ENCODE measurements around the gene LINC01488. TPM values are rescaled to one million over a fixed set of nuclear protein-coding genes. Genes with fewer than 3 reads are reported as not detected.

LINC01488 gene
- total RNA-seq, 2 experiments from 2014 or later = not detected

- no peak overlapping the region for H3K4me3 ChIP-seq (ENCODE audit: low read length)
- POLR2A ChIA-PET = no interaction called here
- H3K27me3 Mint-ChIP-seq = peaks cover 8% of the 10 kb centered on the region
- H3K9me3 Mint-ChIP-seq = peaks cover 2% of the 10 kb centered on the region
- H3K27ac ChIP-seq (ENCODE audit: low read depth in 1 of 2, low read length in 2 of 2) = no peak overlapping the region
- intact Hi-C loops (cut with DNase I, micrococcal nuclease) = no loop called here
- no peak overlapping the region for H3K4me3 Mint-ChIP-seq
- TF ChIP-seq CTCF (IDR thresholded peaks at IDR 0.05) = no peak
- H3K36me3 ChIP-seq (ENCODE audit: insufficient read depth, low read length) = no peaks in the 10 kb centered on the region
- peaks cover 14 to 26% of the 10 kb centered on the region in 2 experiments for H3K9me3 ChIP-seq (ENCODE audit: control insufficient read depth in 1 of 2, insufficient read depth in 1 of 2, low read length in 2 of 2)
- no peaks in the 10 kb centered on the region for H3K4me1 Mint-ChIP-seq (ENCODE audit: low read depth)
- H3K27ac Mint-ChIP-seq = no peak overlapping the region
- CTCF ChIA-PET = no interaction called here
- no peaks in the 10 kb centered on the region for H3K4me1 ChIP-seq (ENCODE audit: insufficient read depth, low read length)
- no peak for DNase-seq
- ATAC-seq (ENCODE audit: poor library complexity) = no peak
- H3K27me3 ChIP-seq (ENCODE audit: control insufficient read depth in 1 of 2, insufficient read depth in 2 of 2, low read length in 2 of 2) = peaks cover 4 to 14% of the 10 kb centered on the region in 2 experiments
- H3K36me3 Mint-ChIP-seq (ENCODE audit: low read depth) = no peaks in the 10 kb centered on the region
These were observed 19.1 kb upstream of the LINC01488 start for GRCh38 chr11:69462106-69462951.

- no peak for TF ChIP-seq CTCF (IDR thresholded peaks at IDR 0.05)
- Histone ChIP-seq H3K27ac (ENCODE audit: low read depth in 1 of 2, low read length in 2 of 2) (no peak overlapping the region), H3K4me1 (ENCODE audit: insufficient read depth, low read length) (no peaks in the 10 kb centered on the region), H3K4me3 (ENCODE audit: low read length) (no peak overlapping the region), H3K36me3 (ENCODE audit: insufficient read depth, low read length) (no peaks in the 10 kb centered on the region), H3K9me3 (ENCODE audit: control insufficient read depth in 1 of 2, insufficient read depth in 1 of 2, low read length in 2 of 2) (peaks cover 14 to 16% of the 10 kb centered on the region in 2 experiments), H3K27me3 (ENCODE audit: control insufficient read depth in 1 of 2, insufficient read depth in 2 of 2, low read length in 2 of 2) (peaks cover 4 to 14% of the 10 kb centered on the region in 2 experiments)
- Mint-ChIP-seq H3K4me1 (ENCODE audit: low read depth) (no peaks in the 10 kb centered on the region), H3K27ac (no peak overlapping the region), H3K9me3 (no peaks in the 10 kb centered on the region), H3K27me3 (peaks cover 8% of the 10 kb centered on the region), H3K4me3 (no peak overlapping the region), H3K36me3 (ENCODE audit: low read depth) (no peaks in the 10 kb centered on the region)
- ATAC-seq (ENCODE audit: poor library complexity) = no peak
- CTCF ChIA-PET = no interaction called here
- intact Hi-C loops (cut with DNase I, micrococcal nuclease) = no loop called here
- POLR2A ChIA-PET = no interaction called here
- DNase-seq = no peak
These were observed 18.1 kb upstream of the LINC01488 start for GRCh38 chr11:69463181-69463994.

GRCh38 chr11:69463995-69464960 lies 17.2 kb upstream of the LINC01488 start:
- Histone ChIP-seq H3K27ac (ENCODE audit: low read depth in 1 of 2, low read length in 2 of 2) (no peak overlapping the region), H3K9me3 (ENCODE audit: control insufficient read depth in 1 of 2, insufficient read depth in 1 of 2, low read length in 2 of 2) (peaks cover 14% of the 10 kb centered on the region in 2 experiments), H3K4me3 (ENCODE audit: low read length) (no peak overlapping the region), H3K36me3 (ENCODE audit: insufficient read depth, low read length) (no peaks in the 10 kb centered on the region), H3K4me1 (ENCODE audit: insufficient read depth, low read length) (no peaks in the 10 kb centered on the region), H3K27me3 (ENCODE audit: control insufficient read depth in 1 of 2, insufficient read depth in 2 of 2, low read length in 2 of 2) (peaks cover 4 to 14% of the 10 kb centered on the region in 2 experiments)
- Mint-ChIP-seq H3K27me3 (peaks cover 8% of the 10 kb centered on the region), H3K9me3 (no peaks in the 10 kb centered on the region), H3K36me3 (ENCODE audit: low read depth) (no peaks in the 10 kb centered on the region), H3K4me3 (no peak overlapping the region), H3K4me1 (ENCODE audit: low read depth) (no peaks in the 10 kb centered on the region), H3K27ac (no peak overlapping the region)
- POLR2A ChIA-PET = no interaction called here
- CTCF ChIA-PET = no interaction called here
- DNase-seq (no peak), ATAC-seq (ENCODE audit: poor library complexity) (no peak)
- no peak for TF ChIP-seq CTCF (IDR thresholded peaks at IDR 0.05)
- intact Hi-C loops (cut with DNase I, micrococcal nuclease) = no loop called here

Measured in CD4-positive, alpha-beta T cell (primary cell).